Hepatic stellate cell (primary cell): ENCODE data around the gene CSTPP1.
"Not testable (repeated sequence)": the region's sequence is repeated elsewhere in the genome, so short reads cannot be mapped to it uniquely, and the experiment has no call there.

Source experiments
- DNase-seq: peaks from one replicate; pipeline ENCODE4 v3.0.0; 2011; ENCODE audit warnings: low spot score

CSTPP1 gene

DNA sequence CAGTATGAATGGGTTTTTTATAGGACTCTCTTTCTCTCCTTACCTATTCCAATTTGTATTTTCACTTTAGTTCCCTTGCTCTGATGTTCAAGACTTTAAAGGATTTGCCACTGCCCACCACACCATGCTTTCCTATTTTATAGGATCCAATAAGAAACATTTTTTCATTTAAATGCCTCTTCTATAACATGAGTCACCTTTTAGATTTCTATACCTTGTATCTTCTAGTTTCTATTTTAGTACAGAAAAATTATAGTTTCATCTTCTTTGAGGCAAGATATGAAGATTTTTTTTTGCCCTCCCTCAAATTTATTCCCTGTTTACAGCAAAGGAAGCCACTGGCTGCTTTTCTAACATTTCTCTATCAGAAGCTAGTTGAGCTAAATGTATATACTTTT is 163.4 kb downstream of the CSTPP1 start:
- DNase-seq, result no peak

DNA sequence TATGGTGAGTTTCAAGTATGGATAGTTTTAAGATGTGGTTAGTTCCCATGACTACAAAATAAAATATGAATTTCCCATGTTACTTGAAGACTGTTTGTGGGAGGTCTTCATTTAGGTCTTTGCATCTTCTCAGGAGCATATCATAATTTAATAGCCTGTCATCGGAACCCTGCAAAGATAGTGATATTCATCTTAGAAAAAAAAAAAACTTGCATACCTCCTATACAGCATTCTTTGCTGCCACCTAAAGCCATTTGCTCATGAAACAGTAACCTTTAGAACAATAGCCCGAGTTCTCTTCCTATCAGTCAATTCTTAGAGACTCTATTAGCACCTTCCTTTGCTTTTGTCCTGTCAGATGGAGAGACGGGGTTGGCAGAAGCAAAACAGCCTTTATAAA is 164.8 kb downstream of the CSTPP1 start:
- no peak for DNase-seq

DNA sequence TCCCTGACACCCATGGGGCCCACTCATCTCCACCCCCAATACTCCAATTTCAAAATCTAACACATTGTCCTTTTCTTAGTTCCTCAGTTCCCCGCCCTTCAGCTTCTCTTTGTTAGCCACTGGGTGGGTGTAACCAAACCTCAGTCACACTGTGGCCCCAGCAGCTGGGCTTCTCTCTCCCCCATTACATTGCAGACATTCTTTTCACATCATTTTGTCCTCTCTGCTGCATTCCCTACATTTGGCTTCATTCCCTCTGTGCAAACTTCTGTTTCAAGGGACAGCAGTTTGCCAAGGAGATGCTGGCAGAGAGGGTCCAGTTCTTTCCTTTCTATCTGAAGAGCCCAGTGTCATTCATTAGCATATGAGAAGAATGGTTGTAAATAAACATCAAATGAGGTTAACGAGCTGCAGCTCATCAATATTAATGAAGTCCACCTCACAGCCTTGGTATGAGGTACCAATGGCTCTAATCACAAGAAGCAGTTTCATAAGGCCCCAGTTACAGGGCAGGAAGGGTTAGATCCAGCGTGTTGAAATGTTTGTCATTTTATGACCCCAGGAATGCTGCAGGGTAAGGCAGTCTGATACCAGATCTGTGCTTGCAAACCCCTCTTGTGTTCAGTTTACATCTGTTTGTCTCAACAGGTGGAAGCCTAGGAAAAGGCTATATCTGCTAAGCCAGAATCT is 167.8 kb downstream of the CSTPP1 start:
- DNase-seq, result peak; percentile 48

DNA sequence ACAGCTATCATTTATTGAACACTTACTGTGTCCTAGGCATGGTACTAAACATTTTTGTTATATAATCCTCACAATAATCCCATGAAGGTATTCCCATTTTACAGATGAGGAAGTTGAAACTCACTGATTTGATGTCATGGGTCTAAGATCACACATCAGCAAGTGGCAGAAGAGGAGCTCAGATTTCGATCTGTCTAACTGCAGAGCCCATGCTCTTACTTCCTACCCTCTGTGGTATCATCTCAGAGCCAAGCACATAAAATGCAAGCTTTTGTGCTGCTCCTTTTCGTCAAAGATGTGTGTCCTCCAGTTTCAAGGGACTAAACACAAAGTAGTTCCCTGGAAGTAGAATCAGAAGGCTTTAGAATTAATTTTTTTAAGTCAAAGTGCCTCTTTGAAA is 169.0 kb downstream of the CSTPP1 start:
- DNase-seq, result no peak

DNA sequence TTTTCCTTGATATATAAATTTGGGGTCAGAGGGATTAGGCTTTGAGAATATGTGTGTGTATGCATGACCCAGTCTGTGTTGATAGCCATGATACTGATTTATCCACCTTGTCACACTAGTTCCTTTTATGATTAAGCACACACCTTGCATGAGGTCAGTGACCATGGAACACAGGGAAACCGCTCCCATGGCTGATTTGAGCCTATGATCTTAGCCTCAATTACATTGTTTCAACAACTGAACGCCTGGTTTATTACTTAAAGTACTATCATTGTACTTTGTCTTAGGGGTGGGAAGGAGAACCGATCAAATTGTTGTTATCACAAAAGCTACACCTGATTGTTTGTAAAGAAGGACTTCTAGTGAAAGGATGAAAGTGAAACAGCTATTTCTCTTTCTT is 169.4 kb downstream of the CSTPP1 start:
- no peak for DNase-seq

DNA sequence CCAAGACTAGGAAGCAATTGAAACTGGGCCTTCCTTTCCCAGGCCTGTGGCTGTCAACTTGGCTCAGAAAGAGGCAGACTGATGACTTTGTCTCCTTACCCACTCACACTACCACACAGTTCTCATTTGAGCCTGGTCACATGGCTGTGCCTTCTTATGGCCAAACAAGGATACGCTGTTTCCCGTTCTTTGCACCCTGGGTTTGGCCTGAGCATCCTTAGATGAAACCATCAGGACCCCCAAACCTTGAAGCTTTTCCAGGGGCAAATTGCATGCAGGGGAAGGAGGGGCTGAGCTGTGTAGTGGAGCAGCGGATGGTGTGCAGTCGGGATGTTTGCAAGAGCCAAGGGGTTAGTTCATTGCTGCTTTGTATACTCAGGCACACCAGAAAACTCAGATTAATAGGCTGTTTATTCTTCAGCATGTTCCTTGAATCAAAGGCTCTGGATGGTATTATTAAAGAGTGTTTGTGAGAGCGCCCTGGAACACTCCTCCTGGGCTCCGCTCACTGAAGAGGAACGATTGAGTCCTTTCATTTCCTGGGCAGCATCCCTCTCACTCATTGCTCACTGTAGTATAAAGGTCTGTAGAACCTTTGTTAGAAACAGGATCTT is 170.3 kb downstream of the CSTPP1 start:
- DNase-seq, result no peak

DNA sequence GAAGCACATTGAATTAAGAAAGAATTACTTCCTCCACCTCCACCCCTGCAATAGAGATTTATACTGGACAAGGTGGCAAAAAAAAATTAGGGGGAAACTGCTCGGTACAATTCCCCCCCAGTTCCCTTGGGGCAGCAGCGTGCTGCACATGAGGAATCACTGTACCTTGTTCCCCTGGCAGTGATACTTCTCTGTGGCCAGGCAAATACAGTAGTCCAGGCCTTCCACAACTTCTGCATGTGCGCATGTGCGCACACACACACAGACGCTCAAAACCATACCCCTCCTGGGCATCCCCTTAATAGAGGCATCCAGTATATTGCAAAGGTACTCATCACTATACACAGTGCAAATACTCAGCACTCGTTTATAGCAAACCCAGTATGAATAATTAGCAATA is 171.2 kb downstream of the CSTPP1 start:
- DNase-seq, result no peak

DNA sequence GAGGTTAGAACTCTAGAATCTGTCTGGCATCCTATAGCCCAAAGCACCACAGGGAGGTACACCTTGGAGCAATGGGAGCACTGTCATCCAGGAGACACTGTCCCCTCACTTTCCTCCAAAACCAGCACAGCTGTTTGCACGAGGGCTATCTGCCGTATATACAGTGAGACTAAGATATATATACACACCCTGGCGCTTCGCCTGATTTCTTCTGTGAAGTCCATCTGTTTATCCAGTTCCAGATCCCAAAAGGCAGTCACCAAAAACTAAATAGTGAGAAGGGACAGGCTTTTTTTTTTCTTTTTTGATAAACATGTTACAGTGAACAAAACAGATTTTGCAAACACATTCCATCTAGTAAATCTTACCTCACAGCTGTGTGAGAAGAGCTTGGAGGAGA is 171.7 kb downstream of the CSTPP1 start:
- no peak for DNase-seq

DNA sequence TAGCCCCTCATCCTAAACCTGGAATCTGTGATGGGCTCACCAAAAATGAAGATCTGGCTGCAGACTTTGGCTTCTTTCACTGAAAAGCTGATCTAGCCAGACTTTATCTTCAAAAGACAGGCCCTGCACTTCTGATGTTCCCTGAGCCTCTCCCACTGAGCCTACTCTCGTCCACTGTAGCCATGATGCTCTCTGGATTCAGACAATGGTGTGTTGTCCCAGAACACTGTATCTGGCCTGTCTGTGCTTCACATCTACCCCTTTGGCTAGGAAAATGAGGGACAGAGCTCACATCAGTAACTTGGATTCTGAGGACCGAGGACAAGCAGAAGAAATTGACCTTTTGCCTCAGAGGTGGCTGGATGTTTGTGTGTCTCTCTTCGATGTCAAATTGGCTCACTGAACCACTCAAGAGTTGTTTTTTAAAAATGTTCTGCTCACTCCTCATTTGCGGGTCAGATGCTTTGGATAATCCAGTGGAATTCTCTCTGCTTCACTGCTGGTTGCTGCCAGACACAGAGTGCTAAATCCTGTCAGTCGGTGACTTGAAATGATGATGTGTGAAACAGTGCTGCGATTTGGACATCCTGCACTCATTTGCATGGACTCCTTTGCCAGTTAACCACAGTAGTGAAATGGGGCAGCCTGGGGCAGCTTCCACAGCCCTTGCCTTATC is 172.6 kb downstream of the CSTPP1 start:
- no peak for DNase-seq

DNA sequence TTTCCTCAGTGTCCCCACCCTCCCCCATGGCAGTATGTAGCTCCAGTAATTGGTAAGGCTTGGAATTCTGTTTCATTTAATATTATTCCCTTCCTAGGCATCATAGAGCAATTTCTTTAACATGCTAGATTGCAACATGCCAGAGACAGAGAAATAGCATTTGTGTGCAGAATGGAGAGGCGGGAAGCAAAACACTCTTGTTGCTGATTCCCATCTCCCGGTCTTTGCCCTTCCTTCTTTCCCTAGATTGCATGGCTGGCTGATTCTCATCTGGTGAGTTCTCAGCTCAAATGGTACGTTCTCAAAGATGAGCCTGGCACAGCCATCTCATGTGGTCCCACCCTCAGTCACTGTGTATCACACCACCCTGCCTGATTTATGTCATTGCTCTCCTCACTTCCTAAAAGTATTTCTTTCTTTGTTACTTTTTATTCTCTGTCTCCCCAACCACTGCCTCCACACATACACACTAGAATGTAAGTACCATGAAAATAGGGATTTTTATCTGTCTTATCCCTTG is 173.2 kb downstream of the CSTPP1 start:
- no peak for DNase-seq

DNA sequence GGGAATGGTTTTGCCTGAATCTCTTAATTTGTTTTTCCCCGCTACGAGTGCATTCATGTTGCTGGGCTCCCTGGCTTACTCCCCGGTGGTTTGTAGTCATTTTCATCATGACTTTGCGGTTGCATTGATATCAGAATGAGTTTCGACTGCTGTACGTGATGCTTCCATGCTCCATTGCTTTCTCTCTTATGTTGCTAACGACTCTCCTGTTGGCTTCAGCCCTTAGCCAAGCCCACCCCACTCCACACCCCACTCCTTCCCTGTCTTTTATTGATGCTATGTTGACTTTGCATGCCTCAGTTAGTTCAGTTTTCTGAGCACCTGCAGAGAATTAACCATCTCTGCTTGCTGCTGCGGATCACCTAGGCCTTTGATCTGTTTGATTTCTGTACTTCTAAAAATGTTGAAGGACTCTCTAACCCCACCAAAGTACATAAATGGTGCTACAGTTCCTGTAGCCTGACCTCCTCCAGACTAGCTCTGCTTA is 174.8 kb downstream of the CSTPP1 start:
- DNase-seq, result no peak

DNA sequence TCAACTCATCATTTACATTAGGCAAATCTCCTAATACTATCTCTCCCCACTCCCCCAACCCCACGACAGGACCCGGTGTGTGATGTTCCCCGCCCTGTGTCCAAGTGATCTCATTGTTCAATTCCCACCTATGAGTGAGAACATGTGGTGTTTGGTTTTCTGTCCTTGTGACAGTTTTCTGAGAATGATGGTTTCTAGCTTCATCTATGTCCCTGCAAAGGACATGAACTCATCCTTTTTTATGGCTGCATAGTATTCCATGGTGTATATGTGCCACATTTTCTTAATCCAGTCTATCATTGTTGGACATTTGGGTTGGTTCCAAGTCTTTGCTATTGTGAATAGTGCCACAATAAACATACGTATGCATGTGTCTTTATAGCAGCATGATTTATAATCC is 176.4 kb downstream of the CSTPP1 start:
- DNase-seq, result not testable (repeated sequence)

DNA sequence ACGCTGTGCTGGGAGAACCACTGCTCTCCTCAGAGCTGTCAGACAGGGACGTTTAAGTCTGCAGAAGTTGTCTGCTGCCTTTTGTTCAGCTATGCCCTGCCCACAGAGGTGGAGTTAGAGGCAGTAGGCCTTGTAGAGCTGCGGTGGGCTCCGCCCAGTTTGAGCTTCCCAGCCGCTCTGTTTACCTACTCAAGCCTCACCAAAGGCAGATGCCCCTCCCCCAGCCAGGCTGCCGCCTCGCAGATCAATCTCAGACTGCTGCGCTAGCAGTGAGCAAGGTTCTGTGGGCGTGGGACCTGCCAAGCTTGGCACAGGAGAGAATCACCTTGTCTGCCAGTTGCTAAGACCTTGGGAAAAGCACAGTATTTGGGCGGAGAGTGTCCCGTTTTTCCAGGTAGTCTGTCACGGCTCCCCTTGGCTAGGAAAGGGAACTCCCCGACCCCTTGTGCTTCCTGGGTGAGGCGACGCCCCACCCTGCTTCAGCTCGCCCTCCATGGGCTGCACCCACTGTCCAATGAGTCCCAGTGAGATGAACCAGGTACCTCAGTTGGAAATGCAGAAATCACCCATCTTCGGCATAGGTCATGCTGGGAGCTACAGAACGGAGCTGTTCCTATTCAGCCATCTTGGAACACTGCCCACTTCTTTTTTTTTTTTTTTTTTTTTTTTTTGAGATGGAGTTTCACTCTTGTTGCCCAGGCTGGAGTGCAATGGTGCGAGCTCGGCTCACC is 182.6 kb downstream of the CSTPP1 start:
- DNase-seq, result not testable (repeated sequence)

DNA sequence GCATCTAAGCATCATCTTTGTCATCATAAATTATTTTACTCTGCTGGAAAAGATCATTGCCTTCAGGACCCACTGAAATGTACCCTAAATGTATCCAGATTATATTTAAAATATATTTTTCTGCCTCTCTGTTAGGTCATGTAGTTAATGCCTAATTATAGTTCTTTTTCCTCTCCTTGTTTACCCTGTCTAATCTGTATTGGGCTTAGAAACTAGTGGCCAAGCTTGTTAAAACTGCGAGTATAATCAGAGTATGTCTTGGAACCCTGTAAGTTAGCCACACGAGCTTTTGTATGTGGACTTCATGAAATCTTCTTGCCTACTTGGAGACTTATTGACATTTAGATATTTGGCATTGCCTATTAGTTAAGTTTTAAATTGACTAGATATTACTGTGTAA is 184.5 kb downstream of the CSTPP1 start:
- no peak for DNase-seq

DNA sequence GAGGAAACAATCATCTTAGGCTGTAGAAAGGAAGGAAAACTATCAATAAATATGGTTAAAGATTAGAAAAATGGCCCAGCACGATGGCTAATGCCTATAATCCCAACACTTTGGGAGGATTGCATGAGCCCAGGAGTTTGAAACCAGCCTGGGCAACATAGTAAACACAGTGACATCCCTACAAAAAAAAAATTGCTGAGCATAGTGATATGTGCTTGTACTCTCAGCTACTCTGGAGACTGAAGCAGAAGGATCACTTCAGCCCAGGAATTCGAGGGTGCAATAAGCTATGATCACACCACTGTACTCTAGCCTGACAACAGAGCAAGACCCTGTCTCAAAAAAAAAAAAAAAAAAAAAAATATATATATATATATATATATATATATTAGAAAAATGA is 185.2 kb downstream of the CSTPP1 start:
- no peak for DNase-seq

DNA sequence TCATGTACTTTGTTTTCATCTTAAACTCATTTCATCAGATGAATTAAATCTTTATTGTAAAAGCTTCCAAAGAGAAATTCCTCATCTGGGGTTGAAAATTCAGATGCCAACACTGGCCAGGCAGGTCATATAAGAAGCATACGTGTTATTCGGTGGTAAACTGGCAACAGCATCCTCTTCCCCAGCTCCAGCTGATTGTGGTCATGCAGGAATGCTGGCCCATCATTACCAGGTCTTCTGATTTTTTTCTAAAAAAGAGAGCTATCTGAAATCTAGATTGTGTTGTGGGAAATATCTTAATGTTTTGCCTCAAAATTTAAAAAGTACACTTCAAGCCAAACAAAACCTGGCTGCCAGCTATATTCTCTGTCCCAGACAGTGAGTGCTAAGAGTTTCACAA is 186.5 kb downstream of the CSTPP1 start:
- no peak for DNase-seq

DNA sequence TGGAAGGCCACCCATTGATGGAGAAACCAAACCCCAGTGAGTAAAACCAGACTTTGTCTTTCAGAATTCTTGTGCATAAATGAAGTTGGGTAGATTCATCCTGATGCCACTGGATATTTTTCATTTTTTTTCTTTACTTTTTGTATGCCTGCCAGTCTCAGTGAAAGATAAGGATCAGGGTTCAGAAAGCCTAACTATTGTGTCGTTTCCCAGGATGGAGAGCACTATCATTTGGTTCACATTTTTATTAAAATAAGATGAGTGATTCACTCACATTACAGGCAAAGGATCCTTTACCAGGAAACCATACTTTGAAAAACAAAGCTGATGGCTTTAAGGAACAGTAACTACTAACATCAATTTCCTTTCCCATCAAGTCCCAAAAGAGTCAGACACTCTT is 188.1 kb downstream of the CSTPP1 start:
- no peak for DNase-seq

DNA sequence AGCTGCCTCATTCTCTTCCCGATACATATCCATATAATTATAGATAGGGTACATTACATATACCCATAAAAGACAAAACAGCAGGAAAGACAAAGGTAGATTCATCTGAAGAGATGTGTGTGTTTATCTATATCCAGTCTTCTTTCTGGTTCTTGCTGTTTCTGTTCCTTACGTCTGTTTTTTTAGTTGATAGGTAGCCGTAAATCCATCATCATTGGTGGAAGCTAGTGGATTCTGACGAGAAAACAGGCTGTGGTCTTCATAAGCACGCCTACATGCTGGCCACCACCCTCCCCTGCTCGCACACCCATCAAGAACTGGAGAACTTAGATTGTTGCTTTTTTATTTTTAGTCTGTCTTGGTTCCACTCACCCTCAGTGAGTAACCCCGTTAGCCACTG is 188.5 kb downstream of the CSTPP1 start:
- DNase-seq, result no peak

DNA sequence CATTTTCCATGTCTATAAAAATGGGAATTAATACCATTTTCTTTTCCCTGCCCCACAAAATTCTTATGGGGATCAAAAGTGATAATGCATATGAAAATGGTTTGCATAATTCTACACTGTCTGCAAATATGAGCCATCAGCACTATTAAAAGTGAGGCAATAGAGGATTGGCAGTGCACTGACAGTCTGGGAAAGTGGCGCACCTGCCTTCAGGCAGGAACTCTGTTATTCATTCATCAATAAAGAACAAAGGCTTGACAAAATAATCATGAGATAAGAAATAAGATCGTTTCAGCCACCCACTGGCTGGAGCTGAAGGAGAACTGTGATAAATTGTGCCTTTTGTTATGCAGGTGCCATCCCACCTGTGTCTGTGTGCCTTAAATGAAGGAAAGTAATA is 190.7 kb downstream of the CSTPP1 start:
- no peak for DNase-seq

DNA sequence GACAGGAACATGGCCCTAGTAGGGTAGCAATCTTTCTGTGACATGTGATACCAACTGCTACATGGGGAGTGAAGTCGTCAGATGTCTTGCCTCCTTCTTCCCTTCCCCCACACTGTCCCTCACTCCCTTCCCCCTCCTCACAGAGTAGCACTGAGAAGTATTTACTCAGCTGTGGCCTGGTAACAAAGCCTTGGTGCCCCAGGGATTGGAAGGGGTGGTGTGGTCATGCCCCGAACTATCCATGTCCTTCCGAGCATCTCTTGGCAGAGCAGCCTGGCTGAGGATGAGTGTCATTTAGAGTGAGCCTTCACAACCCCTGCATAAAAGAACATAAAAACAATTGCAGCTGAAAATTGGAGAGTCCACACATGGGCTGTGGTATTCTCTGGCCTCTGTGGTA is 194.0 kb downstream of the CSTPP1 start:
- no peak for DNase-seq

DNA sequence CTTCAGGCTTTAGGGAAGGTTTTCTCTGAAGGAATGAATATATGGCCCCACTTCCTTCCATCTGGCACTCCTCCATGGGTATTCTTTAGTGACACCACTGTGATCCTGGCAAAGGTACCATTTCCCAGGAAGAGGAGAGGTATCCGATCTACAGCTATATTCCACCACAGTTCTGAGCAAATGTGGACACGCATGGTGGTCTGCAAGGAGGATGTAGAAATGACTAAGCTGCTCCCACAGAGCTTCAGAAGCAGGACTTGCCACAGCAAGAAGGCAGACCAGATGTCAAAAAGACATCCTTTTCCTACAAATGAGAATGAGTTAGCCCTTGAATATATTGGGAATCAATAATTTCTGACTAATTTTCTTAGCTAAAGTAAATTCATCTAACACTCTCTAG is 194.6 kb downstream of the CSTPP1 start:
- DNase-seq, result no peak

DNA sequence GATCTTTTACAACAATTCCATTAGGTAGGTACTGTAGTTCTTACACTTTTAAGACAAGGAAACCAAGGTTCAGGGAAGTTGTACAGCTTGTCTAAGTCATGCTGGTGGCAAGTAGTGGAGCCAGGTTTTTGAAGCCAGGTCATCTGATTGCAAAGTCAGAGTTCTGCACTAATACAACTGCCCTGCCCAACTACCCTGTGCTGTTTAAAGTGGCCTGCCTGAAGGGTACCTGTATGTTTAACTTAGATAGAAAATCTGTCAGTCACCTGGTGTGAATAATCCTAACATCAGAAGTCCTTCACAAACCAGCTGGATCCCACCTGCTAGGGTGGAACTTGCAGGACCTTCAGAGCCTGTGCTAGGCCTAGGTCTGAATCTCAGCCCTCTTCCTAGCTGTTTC is 195.9 kb downstream of the CSTPP1 start:
- DNase-seq, result no peak

DNA sequence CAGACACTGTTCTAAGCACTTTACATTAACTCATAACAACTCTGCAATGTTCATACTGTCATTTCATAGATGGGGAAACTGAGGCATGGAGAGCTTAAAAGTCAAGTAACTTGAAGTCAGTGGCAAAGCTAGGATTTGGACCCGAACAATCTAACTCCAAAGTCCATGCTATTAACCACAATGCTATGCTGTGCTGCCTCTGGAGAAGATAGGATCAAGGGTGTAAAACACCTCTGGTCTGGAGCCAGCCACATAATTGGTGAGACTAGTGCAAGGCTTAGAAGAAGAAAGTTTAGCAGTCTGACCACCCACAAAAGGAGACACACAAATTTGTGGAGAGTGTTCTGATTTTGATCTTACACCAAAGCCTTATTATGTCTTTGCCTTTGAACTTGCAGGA is 196.4 kb downstream of the CSTPP1 start:
- DNase-seq, result no peak
